HG02884 (cell line): ENCODE results near the gene KIF16B.

ENCODE experiments used
- ATAC-seq: cut with Tn5 transposase; IDR thresholded peaks from one replicate; pipeline ENCODE4 v1.9.1; 2021; ENCODE audit warnings: mild to moderate bottlenecking, moderate library complexity; ENCODE audit not compliant: unreplicated experiment

KIF16B gene

GRCh38 chr20:16485401-16485800, 87.8 kb downstream of the KIF16B start:
- ATAC-seq: no peak

- no peak for ATAC-seq
These were observed 90.2 kb downstream of the KIF16B start for GRCh38 chr20:16483024-16483423.

GRCh38 chr20:16481977-16482376, 91.3 kb downstream of the KIF16B start:
- no peak for ATAC-seq

- no peak for ATAC-seq
These were observed 93.6 kb downstream of the KIF16B start for GRCh38 chr20:16479666-16480065.

- ATAC-seq: no peak
These were observed 95.6 kb downstream of the KIF16B start for GRCh38 chr20:16477632-16478031.

- peak; percentile 60 for ATAC-seq
These were observed 97.2 kb downstream of the KIF16B start for GRCh38 chr20:16476032-16476431.

- ATAC-seq: no peak
These were observed 98.0 kb downstream of the KIF16B start for GRCh38 chr20:16475225-16475624.

- no peak for ATAC-seq
These were observed 98.9 kb downstream of the KIF16B start for GRCh38 chr20:16474363-16474762.

- ATAC-seq: no peak
These were observed 101.0 kb downstream of the KIF16B start for GRCh38 chr20:16472045-16472872.

- ATAC-seq: no peak
These were observed 103.8 kb downstream of the KIF16B start for GRCh38 chr20:16469395-16469905.

- no peak for ATAC-seq
These were observed 110.5 kb downstream of the KIF16B start for GRCh38 chr20:16462711-16463110.

- no peak for ATAC-seq
These were observed 114.1 kb downstream of the KIF16B start for GRCh38 chr20:16459019-16459700.

- ATAC-seq: no peak
These were observed 115.7 kb downstream of the KIF16B start for GRCh38 chr20:16457514-16457913.

- no peak for ATAC-seq
These were observed 117.9 kb downstream of the KIF16B start for GRCh38 chr20:16455324-16455723.

- no peak for ATAC-seq
These were observed 121.3 kb downstream of the KIF16B start for GRCh38 chr20:16451982-16452381.

GRCh38 chr20:16451001-16451400, 122.2 kb downstream of the KIF16B start:
- ATAC-seq: no peak

- no peak for ATAC-seq
These were observed 126.3 kb downstream of the KIF16B start for GRCh38 chr20:16446991-16447390.

- no peak for ATAC-seq
These were observed 127.0 kb downstream of the KIF16B start for GRCh38 chr20:16446246-16446645.

GRCh38 chr20:16445482-16445881, 127.8 kb downstream of the KIF16B start:
- ATAC-seq: no peak

- no peak for ATAC-seq
These were observed 129.0 kb downstream of the KIF16B start for GRCh38 chr20:16444057-16444777.

- ATAC-seq: no peak
These were observed 131.6 kb downstream of the KIF16B start for GRCh38 chr20:16441546-16442164.
